Neuron (in vitro differentiated cells): ENCODE measurements around the gene HLA-F.

Experiments used
- H2AFZ ChIP-seq: one replicate; pipeline ENCODE4 v1.6.1; 2013; ENCODE audit warnings: low read depth, mild to moderate bottlenecking, inconsistent platforms, low read length, moderate library complexity
- H3K27me3 ChIP-seq: one replicate; pipeline ENCODE4 v1.6.1; 2013; ENCODE audit warnings: low read length; ENCODE audit not compliant: insufficient read depth
- H3K36me3 ChIP-seq: one replicate; pipeline ENCODE4 v1.6.1; 2013; ENCODE audit warnings: low read length; ENCODE audit not compliant: insufficient read depth
- H3K4me1 ChIP-seq: one replicate; pipeline ENCODE4 v1.6.1; 2013; ENCODE audit warnings: low read length; ENCODE audit not compliant: insufficient read depth
- H3K4me3 ChIP-seq: 2 replicates; pipeline ENCODE4 v1.5.1; 2013; ENCODE audit warnings: mild to moderate bottlenecking, low read length, moderate library complexity
- H3K9me3 ChIP-seq: one replicate; pipeline ENCODE4 v1.6.1; 2013; ENCODE audit warnings: low read length

HLA-F gene

GRCh38 chr6:29723262-29723665, at the start of gene HLA-F:
Gene HLA-F, plus strand, starts transcription at chr6:29723434. Its CDS starts 30 bp downstream, at chr6:29723464.
- Histone ChIP-seq H3K9me3 (peaks cover 4% of the 10 kb centered on the region), H3K27me3 (peaks cover 44% of the 10 kb centered on the region), H2AFZ (peak within 1 kb of the TSS; percentile 71), H3K4me3 (peak within 1 kb of the TSS; percentile 18), H3K36me3 (no peaks in the 10 kb centered on the region), H3K4me1 (no peaks in the 10 kb centered on the region)

DNA sequence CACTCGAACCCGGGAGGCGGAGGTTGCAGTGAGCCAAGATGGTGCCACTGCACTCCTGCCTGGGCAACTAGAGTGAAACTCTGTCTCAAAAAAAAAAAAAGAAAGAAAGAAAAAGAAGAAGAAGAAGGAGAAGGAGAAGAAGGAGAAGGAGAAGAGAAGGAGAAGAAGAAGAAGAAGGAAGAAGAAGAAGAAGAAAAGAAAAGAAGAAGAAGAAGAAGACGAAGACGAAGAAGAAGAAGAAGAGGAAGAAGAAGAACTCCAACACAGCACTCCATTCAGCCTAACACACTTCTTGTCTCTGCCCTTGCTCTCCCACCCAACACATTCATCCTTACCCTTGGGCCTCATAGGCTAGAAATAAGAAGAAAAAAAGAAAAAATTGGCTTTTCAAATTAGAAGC, 49.2 kb upstream of the HLA-F start:
- Histone ChIP-seq H2AFZ (no peak overlapping the region), H3K36me3 (no peaks in the 10 kb centered on the region), H3K4me3 (no peak overlapping the region), H3K9me3 (no peaks in the 10 kb centered on the region), H3K4me1 (no peaks in the 10 kb centered on the region), H3K27me3 (no peaks in the 10 kb centered on the region)

DNA sequence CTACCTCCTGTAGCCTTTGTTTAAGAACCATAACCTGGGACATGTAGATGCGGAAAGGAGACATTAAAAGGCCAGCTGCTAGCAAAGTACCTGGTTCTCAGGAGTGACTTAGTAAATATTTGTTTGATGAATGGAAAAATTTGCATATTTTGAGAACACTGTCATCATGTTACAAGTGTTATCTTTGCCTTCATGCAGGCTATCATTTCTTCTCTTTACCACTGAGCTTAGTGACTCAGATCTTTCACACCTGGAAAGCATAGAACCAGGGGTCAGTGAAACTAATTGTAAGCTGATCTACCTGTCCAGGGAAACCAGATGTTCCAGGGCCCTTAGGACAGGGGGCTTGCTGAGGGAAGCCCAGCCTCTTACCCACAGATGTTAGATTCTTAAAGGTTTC, 47.7 kb upstream of the HLA-F start:
- no peak overlapping the region for H2AFZ ChIP-seq
- no peaks in the 10 kb centered on the region for H3K27me3 ChIP-seq
- H3K4me1 ChIP-seq: no peaks in the 10 kb centered on the region

DNA sequence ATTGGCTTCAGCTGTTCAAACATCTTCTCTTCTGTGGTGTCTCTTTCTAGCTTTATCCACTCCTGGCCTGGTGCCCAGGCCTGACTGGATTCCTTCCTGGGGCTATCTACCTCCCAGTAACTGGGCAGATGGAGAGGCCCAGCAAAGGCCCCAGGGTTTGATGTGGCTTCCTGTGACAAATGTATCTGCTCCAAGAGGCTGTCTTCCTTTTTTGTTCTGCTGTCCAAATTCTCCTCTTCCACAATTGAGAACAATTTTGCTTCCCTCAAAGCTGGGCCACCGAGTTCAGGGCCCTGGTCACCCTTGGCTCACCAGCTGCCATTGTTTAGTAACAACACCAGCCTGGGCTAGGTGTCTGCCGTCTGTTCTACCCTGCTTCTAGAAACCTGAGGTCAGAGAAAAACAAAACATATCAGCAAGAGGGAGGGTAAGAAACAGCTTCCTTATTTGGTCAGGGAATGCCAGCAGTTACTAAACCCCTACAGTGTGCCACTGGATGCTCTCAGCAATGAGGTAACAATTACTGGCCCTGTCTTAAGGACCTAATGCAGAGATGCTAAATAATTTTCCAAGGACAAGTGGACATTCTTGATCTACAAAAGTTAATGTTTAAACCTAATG, 46.1 kb upstream of the HLA-F start:
- H3K9me3 ChIP-seq: no peaks in the 10 kb centered on the region
- no peak overlapping the region for H3K4me3 ChIP-seq
- no peaks in the 10 kb centered on the region for H3K4me1 ChIP-seq
- no peaks in the 10 kb centered on the region for H3K36me3 ChIP-seq
- no peaks in the 10 kb centered on the region for H3K27me3 ChIP-seq
- H2AFZ ChIP-seq: no peak overlapping the region

More for the DNA sequence above, 47.7 kb upstream of the HLA-F start:
- Histone ChIP-seq H3K36me3 (no peaks in the 10 kb centered on the region), H3K4me3 (no peak overlapping the region), H3K9me3 (no peaks in the 10 kb centered on the region)

DNA sequence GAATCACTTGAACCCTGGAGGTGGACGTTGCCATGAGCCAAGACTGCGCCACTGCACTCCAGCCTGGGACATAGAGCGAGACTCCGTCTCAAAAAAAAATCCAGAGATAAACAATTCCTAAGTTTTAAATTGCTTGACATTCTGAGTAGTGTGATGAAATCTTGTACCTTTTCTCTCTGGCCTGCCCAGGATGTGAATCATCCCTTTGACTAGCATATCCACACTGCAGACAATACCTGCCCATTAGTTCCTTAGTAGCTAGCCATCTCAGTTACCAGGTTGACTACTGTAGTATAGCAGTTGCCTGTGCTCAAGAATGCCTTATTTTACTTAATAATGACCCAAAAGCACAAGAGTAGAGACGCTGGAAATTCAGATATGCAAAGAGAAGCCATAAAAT, 45.1 kb upstream of the HLA-F start:
- Histone ChIP-seq H2AFZ (no peak overlapping the region), H3K27me3 (no peaks in the 10 kb centered on the region), H3K4me1 (no peaks in the 10 kb centered on the region), H3K9me3 (no peaks in the 10 kb centered on the region), H3K4me3 (no peak overlapping the region), H3K36me3 (no peaks in the 10 kb centered on the region)

DNA sequence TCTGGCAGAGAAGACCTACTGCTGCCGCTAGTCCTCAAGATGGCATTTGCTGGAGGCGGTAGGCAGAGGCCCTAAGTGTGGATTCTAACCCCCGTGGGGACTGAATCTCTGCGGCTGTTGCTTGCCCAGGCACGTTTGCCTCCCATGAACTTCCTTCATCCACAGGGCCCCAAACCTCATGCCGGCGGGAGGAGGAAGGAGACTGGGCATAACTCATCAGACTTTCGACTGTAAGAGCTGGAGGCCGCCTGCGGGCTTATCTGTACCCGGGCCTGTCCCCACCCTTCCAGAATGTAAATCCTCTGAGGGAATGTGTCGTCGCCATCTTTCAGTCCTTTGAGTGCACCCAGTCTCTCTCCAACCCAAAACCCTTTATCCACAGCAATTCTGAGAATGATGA, 43.3 kb upstream of the HLA-F start:
- Histone ChIP-seq H3K4me3 (no peak overlapping the region), H3K4me1 (no peaks in the 10 kb centered on the region), H3K36me3 (no peaks in the 10 kb centered on the region), H3K9me3 (no peaks in the 10 kb centered on the region), H2AFZ (no peak overlapping the region), H3K27me3 (no peaks in the 10 kb centered on the region)

DNA sequence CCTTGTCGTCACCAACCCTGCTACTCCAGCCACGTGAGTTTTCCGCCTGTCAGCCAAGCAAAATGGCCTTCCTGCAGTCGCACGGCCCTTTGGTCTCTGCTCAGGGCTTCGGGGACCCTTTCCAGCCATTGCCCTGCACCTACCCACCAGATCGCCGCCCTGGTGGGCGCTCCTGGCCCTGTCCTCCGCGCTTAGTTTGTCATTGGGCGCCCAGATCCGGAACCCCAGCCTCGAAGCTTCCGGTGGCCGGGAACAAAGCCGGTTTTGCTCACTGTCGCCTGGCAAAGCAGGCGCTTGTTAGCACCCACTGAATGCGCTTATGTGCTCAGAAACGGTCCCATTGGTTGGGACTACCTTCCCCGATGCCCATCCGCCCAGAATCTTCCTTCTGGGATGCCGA, 42.8 kb upstream of the HLA-F start:
- H3K27me3 ChIP-seq: no peaks in the 10 kb centered on the region
- H3K4me1 ChIP-seq: no peaks in the 10 kb centered on the region
- no peak overlapping the region for H3K4me3 ChIP-seq
- H3K36me3 ChIP-seq: no peaks in the 10 kb centered on the region
- H3K9me3 ChIP-seq: no peaks in the 10 kb centered on the region
- no peak overlapping the region for H2AFZ ChIP-seq

GRCh38 chr6:29680904-29681303, 42.3 kb upstream of the HLA-F start, which contains the start of gene ZFP57:
Gene ZFP57, minus strand, starts transcription at chr6:29681152. Its CDS starts 4,149 bp downstream, at chr6:29677003.
- Histone ChIP-seq H2AFZ (no peak within 1 kb of the TSS), H3K9me3 (no peaks in the 10 kb centered on the region), H3K27me3 (no peaks in the 10 kb centered on the region), H3K4me1 (no peaks in the 10 kb centered on the region), H3K4me3 (no peak within 1 kb of the TSS), H3K36me3 (no peaks in the 10 kb centered on the region)

- Histone ChIP-seq H2AFZ (no peak overlapping the region), H3K9me3 (no peaks in the 10 kb centered on the region), H3K27me3 (no peaks in the 10 kb centered on the region), H3K36me3 (no peaks in the 10 kb centered on the region), H3K4me3 (no peak overlapping the region), H3K4me1 (no peaks in the 10 kb centered on the region)
Observed at GRCh38 chr6:29681811-29682210, 41.4 kb upstream of the HLA-F start.

DNA sequence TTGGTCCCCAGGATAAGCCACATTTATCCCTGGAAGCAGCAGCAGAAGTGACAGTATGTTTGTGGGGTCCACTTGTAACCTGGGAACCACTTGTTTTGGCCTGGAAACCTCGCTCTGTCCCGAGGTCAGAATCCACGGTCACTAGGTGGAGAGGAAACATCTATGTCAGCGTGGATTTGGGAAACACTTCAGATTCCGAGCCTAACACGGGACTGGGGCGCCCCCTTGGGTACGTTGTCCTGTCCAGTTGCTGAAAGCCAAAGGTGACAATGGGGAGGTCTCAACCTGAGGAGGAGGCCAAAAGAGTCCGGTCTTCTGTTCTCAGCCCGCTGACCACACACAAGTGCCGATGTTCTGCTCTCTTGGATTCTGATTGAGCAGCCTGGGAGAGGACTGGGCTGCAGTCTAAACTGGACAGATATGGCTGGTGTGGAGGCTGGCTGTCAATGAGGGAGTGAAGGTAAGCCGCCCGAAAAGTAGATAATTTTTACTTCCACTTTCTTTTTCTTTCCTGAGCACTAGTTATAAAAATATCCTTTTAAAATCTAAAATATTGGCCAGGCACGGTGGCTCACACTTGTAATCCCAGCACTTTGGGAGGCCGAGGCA, 37.4 kb upstream of the HLA-F start:
- no peaks in the 10 kb centered on the region for H3K4me1 ChIP-seq

GRCh38 chr6:29694637-29695036, 28.6 kb upstream of the HLA-F start:
- H3K4me3 ChIP-seq: no peak overlapping the region
- no peaks in the 10 kb centered on the region for H3K9me3 ChIP-seq
- no peaks in the 10 kb centered on the region for H3K4me1 ChIP-seq
- no peak overlapping the region for H2AFZ ChIP-seq
- no peaks in the 10 kb centered on the region for H3K36me3 ChIP-seq
- H3K27me3 ChIP-seq: no peaks in the 10 kb centered on the region

More for the DNA sequence above, 37.4 kb upstream of the HLA-F start:
- Histone ChIP-seq H3K9me3 (no peaks in the 10 kb centered on the region), H3K36me3 (no peaks in the 10 kb centered on the region), H2AFZ (no peak overlapping the region), H3K27me3 (no peaks in the 10 kb centered on the region), H3K4me3 (no peak overlapping the region)

DNA sequence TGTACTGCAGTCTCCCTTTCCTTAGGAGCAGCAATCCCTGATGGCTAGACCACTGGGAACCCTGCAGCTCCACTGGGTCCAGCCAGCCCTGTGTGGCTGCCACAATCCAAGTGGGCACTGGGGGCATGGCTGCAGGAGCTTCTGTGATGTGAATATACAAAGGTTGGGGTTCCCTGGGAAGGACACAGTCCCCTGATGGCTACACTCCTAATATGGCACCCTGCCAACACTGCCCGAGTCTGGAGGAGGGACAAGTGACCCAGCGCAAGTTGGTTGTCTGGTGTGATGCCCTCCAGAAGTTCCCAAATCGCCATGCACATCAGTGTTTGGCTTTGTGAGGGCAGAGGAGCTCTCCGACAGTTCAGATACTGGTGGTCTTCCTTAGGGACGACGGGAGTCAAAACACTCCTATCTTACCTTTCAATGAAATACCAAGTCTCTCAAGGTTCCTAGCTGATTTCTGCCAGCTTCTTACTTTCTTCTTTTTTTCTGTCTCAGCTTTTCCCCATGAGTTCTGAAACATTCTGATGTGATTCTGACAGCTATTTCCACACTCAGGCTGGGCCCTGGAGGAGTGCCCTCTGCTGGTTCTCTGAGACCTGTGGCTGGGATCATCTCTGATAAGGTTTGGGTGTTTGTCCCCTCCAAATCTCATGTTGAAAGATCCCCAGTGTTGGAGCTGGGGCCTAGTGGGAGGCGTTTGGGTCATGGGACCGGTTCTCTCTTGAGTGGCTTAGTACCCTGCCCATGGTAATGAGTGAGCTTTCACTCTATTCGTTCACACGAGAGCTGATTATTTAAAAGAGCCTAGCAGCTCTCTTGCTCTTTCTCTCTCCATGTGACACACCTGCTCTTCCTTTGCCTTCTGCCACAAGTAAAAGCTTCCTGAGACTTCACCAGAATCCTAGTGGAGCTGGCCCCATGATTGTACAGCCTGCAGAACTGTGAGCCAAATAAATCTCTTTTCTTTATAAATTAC, 26.8 kb upstream of the HLA-F start:
- Histone ChIP-seq H3K4me1 (no peaks in the 10 kb centered on the region), H3K36me3 (no peaks in the 10 kb centered on the region), H2AFZ (no peak overlapping the region), H3K27me3 (no peaks in the 10 kb centered on the region), H3K9me3 (no peaks in the 10 kb centered on the region), H3K4me3 (no peak overlapping the region)

- no peaks in the 10 kb centered on the region for H3K27me3 ChIP-seq
- H2AFZ ChIP-seq: no peak overlapping the region
- H3K36me3 ChIP-seq: no peaks in the 10 kb centered on the region
- no peaks in the 10 kb centered on the region for H3K4me1 ChIP-seq
- H3K9me3 ChIP-seq: no peaks in the 10 kb centered on the region
- no peak overlapping the region for H3K4me3 ChIP-seq
Observed at GRCh38 chr6:29702519-29703103, 20.6 kb upstream of the HLA-F start.
